ENCODE results near the gene KRTAP20-2. TPM values are rescaled to one million over a fixed set of nuclear protein-coding genes. Genes with fewer than 3 reads are reported as not detected.

KRTAP20-2 gene
- total RNA-seq, 1 donor from 2014 or later = not detected

DNA sequence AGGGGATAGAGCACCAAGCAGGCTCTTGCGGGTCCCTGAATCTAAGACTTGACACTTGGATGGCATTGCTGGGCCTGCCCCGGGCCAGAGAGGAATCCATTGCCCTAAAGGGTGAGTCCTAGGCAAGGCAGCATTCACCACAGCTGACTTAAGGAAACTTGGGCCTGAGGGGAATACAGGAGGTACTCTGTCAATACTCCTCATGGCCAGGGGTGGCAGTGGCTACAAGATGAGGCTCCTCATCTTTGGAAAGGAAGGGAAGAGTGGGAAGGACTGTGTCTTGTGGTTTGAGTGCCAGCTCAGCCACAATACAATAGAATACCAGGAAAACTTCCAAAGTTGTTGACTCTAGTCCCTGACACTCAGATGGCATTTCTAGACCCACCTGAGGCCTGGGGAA lies 29.0 kb upstream of the KRTAP20-2 start:
- TF ChIP-seq, protein P1, sequence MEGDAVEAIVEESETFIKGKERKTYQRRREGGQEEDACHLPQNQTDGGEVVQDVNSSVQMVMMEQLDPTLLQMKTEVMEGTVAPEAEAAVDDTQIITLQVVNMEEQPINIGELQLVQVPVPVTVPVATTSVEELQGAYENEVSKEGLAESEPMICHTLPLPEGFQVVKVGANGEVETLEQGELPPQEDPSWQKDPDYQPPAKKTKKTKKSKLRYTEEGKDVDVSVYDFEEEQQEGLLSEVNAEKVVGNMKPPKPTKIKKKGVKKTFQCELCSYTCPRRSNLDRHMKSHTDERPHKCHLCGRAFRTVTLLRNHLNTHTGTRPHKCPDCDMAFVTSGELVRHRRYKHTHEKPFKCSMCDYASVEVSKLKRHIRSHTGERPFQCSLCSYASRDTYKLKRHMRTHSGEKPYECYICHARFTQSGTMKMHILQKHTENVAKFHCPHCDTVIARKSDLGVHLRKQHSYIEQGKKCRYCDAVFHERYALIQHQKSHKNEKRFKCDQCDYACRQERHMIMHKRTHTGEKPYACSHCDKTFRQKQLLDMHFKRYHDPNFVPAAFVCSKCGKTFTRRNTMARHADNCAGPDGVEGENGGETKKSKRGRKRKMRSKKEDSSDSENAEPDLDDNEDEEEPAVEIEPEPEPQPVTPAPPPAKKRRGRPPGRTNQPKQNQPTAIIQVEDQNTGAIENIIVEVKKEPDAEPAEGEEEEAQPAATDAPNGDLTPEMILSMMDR (IDR thresholded peaks at IDR 0.05; ENCODE audit: unreplicated experiment) = no peak
- H3K36me3 Mint-ChIP-seq = no peaks in the 10 kb centered on the region
- H3K4me3 Mint-ChIP-seq = no peak overlapping the region
- H3K27ac Mint-ChIP-seq = no peak overlapping the region
- no peak for DNase-seq (ENCODE audit: low spot score in 2 of 2, unreplicated experiment in 2 of 2)
- H3K27me3 Mint-ChIP-seq (ENCODE audit: low read depth) = no peaks in the 10 kb centered on the region
- peaks cover 56% of the 10 kb centered on the region for H3K9me3 Mint-ChIP-seq
- no peaks in the 10 kb centered on the region for H3K4me1 Mint-ChIP-seq

DNA sequence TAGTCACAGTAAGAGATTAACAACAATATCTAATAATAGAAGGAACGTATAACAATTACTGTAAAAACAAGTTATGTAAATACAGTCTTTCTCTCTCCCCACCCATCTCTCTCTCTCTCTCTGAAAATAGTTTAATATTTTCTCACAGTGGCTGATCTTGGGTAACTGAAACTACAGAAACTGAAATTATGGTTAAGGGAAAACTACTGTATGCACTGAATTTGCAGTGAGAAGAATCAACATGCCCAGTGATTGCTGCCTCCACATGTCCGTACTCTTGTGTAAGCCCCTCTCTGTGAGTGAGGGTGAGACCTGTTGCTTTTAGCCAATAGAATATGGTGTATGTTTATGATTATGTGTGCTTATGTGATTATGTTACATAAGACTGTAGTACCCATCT lies 22.9 kb upstream of the KRTAP20-2 start:
- TF ChIP-seq, protein P1 (IDR thresholded peaks at IDR 0.05; ENCODE audit: unreplicated experiment) = no peak
- Mint-ChIP-seq H3K9me3 (peaks cover 64% of the 10 kb centered on the region), H3K27ac (no peak overlapping the region)

GRCh38 chr21:30613836-30614235 lies 21.2 kb upstream of the KRTAP20-2 start, which contains the start of gene KRTAP6-1:
Gene KRTAP6-1, minus strand, starts transcription at chr21:30613930. Its CDS starts 26 bp downstream, at chr21:30613904.
- Mint-ChIP-seq H3K27me3 (ENCODE audit: low read depth) (no peaks in the 10 kb centered on the region), H3K36me3 (no peaks in the 10 kb centered on the region), H3K9me3 (peaks cover 62% of the 10 kb centered on the region), H3K27ac (no peak within 1 kb of the TSS), H3K4me1 (no peaks in the 10 kb centered on the region), H3K4me3 (no peak within 1 kb of the TSS)
- no peak for DNase-seq (ENCODE audit: low spot score in 2 of 2, unreplicated experiment in 2 of 2)
- TF ChIP-seq, protein P1 (IDR thresholded peaks at IDR 0.05; ENCODE audit: unreplicated experiment) = no peak

More for the DNA sequence above, 22.9 kb upstream of the KRTAP20-2 start:
- H3K4me3 Mint-ChIP-seq = no peak overlapping the region
- H3K4me1 Mint-ChIP-seq = no peaks in the 10 kb centered on the region
- no peaks in the 10 kb centered on the region for H3K27me3 Mint-ChIP-seq (ENCODE audit: low read depth)
- no peak for DNase-seq (ENCODE audit: low spot score in 2 of 2, unreplicated experiment in 2 of 2)
- H3K36me3 Mint-ChIP-seq = no peaks in the 10 kb centered on the region

- TF ChIP-seq, protein P1 (IDR thresholded peaks at IDR 0.05; ENCODE audit: unreplicated experiment) = no peak
- no peak overlapping the region for H3K27ac Mint-ChIP-seq
- H3K27me3 Mint-ChIP-seq (ENCODE audit: low read depth) = no peaks in the 10 kb centered on the region
- H3K9me3 Mint-ChIP-seq = peaks cover 61% of the 10 kb centered on the region
- no peak for DNase-seq (ENCODE audit: low spot score in 2 of 2, unreplicated experiment in 2 of 2)
- H3K4me3 Mint-ChIP-seq = no peak overlapping the region
- H3K36me3 Mint-ChIP-seq = no peaks in the 10 kb centered on the region
- H3K4me1 Mint-ChIP-seq = no peaks in the 10 kb centered on the region
Observed at GRCh38 chr21:30615199-30615598, 19.8 kb upstream of the KRTAP20-2 start.

DNA sequence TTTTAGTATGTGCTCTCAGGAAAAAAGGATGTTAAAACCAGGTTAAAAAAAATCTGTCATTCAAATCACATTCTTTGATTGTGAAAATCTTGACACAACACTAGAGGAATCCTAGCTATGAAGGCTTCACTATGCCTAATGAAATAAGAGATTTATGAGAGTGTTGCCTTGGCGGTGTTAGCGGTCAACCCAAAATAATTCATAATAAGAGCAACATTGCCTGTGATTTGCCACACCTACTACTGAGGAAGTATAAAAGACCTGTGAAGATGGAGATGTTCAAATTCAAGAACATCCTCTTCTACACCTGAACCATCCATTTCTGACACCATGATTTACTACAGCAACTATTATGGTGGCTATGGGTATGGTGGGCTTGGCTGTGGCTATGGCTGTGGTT lies 18.9 kb upstream of the KRTAP20-2 start, which contains the start of gene KRTAP20-1:
TSS of gene KRTAP20-1 (plus strand) at position 301 of the 400 bp plus-strand sequence. CDS start at position 331, 30 bp downstream.
- no peak for DNase-seq (ENCODE audit: low spot score in 2 of 2, unreplicated experiment in 2 of 2)
- Mint-ChIP-seq H3K27me3 (ENCODE audit: low read depth) (no peaks in the 10 kb centered on the region), H3K36me3 (no peaks in the 10 kb centered on the region), H3K27ac (no peak within 1 kb of the TSS), H3K4me3 (no peak within 1 kb of the TSS), H3K9me3 (peaks cover 53% of the 10 kb centered on the region), H3K4me1 (no peaks in the 10 kb centered on the region)
- TF ChIP-seq, protein P1 (IDR thresholded peaks at IDR 0.05; ENCODE audit: unreplicated experiment) = no peak

DNA sequence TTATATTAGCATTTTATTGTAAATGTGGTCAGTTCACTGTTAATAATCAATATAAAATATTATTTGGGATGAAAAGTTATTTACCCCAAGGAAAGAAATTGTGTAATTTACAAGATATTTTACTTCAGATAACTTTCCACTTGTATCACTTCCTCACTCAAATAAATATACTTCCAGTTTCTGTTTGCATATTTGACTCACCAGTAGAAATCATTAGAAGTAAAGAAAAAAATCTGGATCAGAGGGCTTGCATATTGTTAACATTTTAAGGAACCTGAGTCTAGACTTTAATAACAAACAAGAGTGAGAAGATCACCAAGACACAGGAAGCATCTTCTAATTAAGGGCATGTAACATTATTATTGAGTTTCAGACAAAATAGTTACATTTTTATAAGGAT lies 14.9 kb upstream of the KRTAP20-2 start:
- TF ChIP-seq, protein P1 (IDR thresholded peaks at IDR 0.05; ENCODE audit: unreplicated experiment) = no peak
- H3K36me3 Mint-ChIP-seq = no peaks in the 10 kb centered on the region

More for the DNA sequence above, 14.9 kb upstream of the KRTAP20-2 start:
- no peaks in the 10 kb centered on the region for H3K4me1 Mint-ChIP-seq
- no peaks in the 10 kb centered on the region for H3K27me3 Mint-ChIP-seq (ENCODE audit: low read depth)
- DNase-seq (ENCODE audit: low spot score in 2 of 2, unreplicated experiment in 2 of 2) = no peak
- H3K9me3 Mint-ChIP-seq = peaks cover 56% of the 10 kb centered on the region
- H3K4me3 Mint-ChIP-seq = no peak overlapping the region
- no peak overlapping the region for H3K27ac Mint-ChIP-seq
